OCI-LY7 (cell line): ENCODE data around the gene ARID5A.

ENCODE experiments used
- CTCF ChIP-seq: fragments of 200-600 bp; sonication (generic); conservative IDR thresholded peaks from 2 replicates; pipeline ENCODE4 v1.5.1; 2014; ENCODE audit warnings: mild to moderate bottlenecking, antibody characterized with exemption, low read length, moderate library complexity, mixed read lengths
- EZH2phosphoT487 ChIP-seq: fragments of 200-600 bp; sonication (generic); IDR thresholded peaks from 2 replicates; pipeline ENCODE4 v1.6.1; 2018; ENCODE audit warnings: low read depth, borderline replicate concordance, mild to moderate bottlenecking, mixed run types, antibody characterized with exemption, low read length, moderate library complexity, mixed read lengths

- TF ChIP-seq CTCF (no peak), EZH2phosphoT487 (no peak)
Measured at GRCh38 chr2:96491860-96492497, 44.6 kb upstream of the ARID5A start.
